Progenitor cell of endocrine pancreas (in vitro differentiated cells): Measurements from ENCODE around the gene FBXO11. TPM values are rescaled to one million over a fixed set of nuclear protein-coding genes. Genes with fewer than 3 reads are reported as not detected.

Experiments
- DNase-seq: peaks from one replicate; pipeline ENCODE4 v3.0.0; 2021; ENCODE audit warnings: low spot score; ENCODE audit not compliant: unreplicated experiment
- H3K27ac Mint-ChIP-seq: 2 replicates; pipeline ENCODE4 v1.8.0; 2021; ENCODE audit warnings: mild to moderate bottlenecking, moderate library complexity, mixed read lengths
- H3K27me3 Mint-ChIP-seq: 2 replicates; pipeline ENCODE4 v1.8.0; 2021; ENCODE audit warnings: mixed read lengths
- H3K36me3 Mint-ChIP-seq: 2 replicates; pipeline ENCODE4 v1.8.0; 2022; ENCODE audit warnings: mixed read lengths; ENCODE audit not compliant: insufficient read depth
- H3K4me1 Mint-ChIP-seq: 2 replicates; pipeline ENCODE4 v1.8.0; 2021; ENCODE audit warnings: low read depth, mixed read lengths
- H3K4me3 Mint-ChIP-seq: 2 replicates; pipeline ENCODE4 v1.8.0; 2021; ENCODE audit warnings: low read depth, mild to moderate bottlenecking, moderate library complexity, mixed read lengths
- H3K9me3 Mint-ChIP-seq: 2 replicates; pipeline ENCODE4 v1.8.0; 2021; ENCODE audit warnings: low read depth, mixed read lengths
- CTCF ChIP-seq: fragments of 200-600 bp; sonication (generic); IDR thresholded peaks from one replicate; pipeline ENCODE4 v1.5.0; 2021; ENCODE audit warnings: antibody characterized with exemption, mild to moderate bottlenecking; ENCODE audit not compliant: unreplicated experiment
- total RNA-seq: library from RNA; stranded (reverse); gene quantifications from 2 replicates; pipeline ENCODE4 v1.2.1, GENCODE V29; 2021

The FBXO11 gene
- total RNA-seq, 1 donor from 2014 or later, result 96.5 TPM

- H3K27me3 Mint-ChIP-seq, result no peaks in the 10 kb centered on the region
- peaks cover 14% of the 10 kb centered on the region for H3K36me3 Mint-ChIP-seq
- TF ChIP-seq CTCF, result no peak
- H3K4me1 Mint-ChIP-seq, result peaks cover 5% of the 10 kb centered on the region
- H3K27ac Mint-ChIP-seq, result peak overlapping the region; percentile 27
- DNase-seq, result no peak
- no peaks in the 10 kb centered on the region for H3K9me3 Mint-ChIP-seq
- no peak overlapping the region for H3K4me3 Mint-ChIP-seq
Measured at GRCh38 chr2:47888581-47889280, 17.6 kb downstream of the FBXO11 start.

- Mint-ChIP-seq H3K27ac (no peak overlapping the region), H3K9me3 (peaks cover under 1% of the 10 kb centered on the region), H3K36me3 (peaks cover 7% of the 10 kb centered on the region), H3K4me3 (no peak overlapping the region), H3K4me1 (peaks cover 5% of the 10 kb centered on the region), H3K27me3 (no peaks in the 10 kb centered on the region)
- no peak for TF ChIP-seq CTCF
- no peak for DNase-seq
Measured at GRCh38 chr2:47876912-47877311, 29.4 kb downstream of the FBXO11 start.

- no peak for TF ChIP-seq CTCF
- no peak overlapping the region for H3K4me3 Mint-ChIP-seq
- H3K4me1 Mint-ChIP-seq, result peaks cover 12% of the 10 kb centered on the region
- H3K27ac Mint-ChIP-seq, result no peak overlapping the region
- peaks cover 7% of the 10 kb centered on the region for H3K36me3 Mint-ChIP-seq
- H3K9me3 Mint-ChIP-seq, result no peaks in the 10 kb centered on the region
- H3K27me3 Mint-ChIP-seq, result no peaks in the 10 kb centered on the region
- DNase-seq, result no peak
Measured at GRCh38 chr2:47872941-47873340, 33.4 kb downstream of the FBXO11 start.

GRCh38 chr2:47870641-47871540, 35.4 kb downstream of the FBXO11 start:
- TF ChIP-seq CTCF, result no peak
- Mint-ChIP-seq H3K36me3 (peaks cover 6% of the 10 kb centered on the region), H3K4me3 (no peak overlapping the region), H3K9me3 (no peaks in the 10 kb centered on the region), H3K27ac (peak overlapping the region; percentile 28), H3K27me3 (no peaks in the 10 kb centered on the region), H3K4me1 (peaks cover 19% of the 10 kb centered on the region)
- no peak for DNase-seq

- H3K36me3 Mint-ChIP-seq, result peaks cover 7% of the 10 kb centered on the region
- DNase-seq, result no peak
- peaks cover 21% of the 10 kb centered on the region for H3K4me1 Mint-ChIP-seq
- H3K9me3 Mint-ChIP-seq, result no peaks in the 10 kb centered on the region
- no peaks in the 10 kb centered on the region for H3K27me3 Mint-ChIP-seq
- TF ChIP-seq CTCF, result no peak
- peak overlapping the region; percentile 3 for H3K27ac Mint-ChIP-seq
- H3K4me3 Mint-ChIP-seq, result no peak overlapping the region
Measured at GRCh38 chr2:47869859-47870595, 36.3 kb downstream of the FBXO11 start.
